HepG2 (cell line): ENCODE data around the gene LZTR1. TPM values are rescaled to one million over a fixed set of nuclear protein-coding genes. Genes with fewer than 3 reads are reported as not detected.

ENCODE experiments used
- BCL6 ChIP-seq: IDR thresholded peaks from 2 replicates; pipeline ENCODE4 v1.6.1; 2016; ENCODE audit warnings: missing genetic modification reagents, missing compliant biosample characterization
- HDAC1 ChIP-seq: sonication (generic); formaldehyde crosslinking; IDR thresholded peaks from 2 replicates; pipeline ENCODE4 v1.5.1; 2020; ENCODE audit warnings: mild to moderate bottlenecking, missing genetic modification reagents
- KLF15 ChIP-seq: sonication (generic); formaldehyde crosslinking; IDR thresholded peaks from 2 replicates; pipeline ENCODE4 v1.8.1; 2023; ENCODE audit warnings: borderline replicate concordance, mild to moderate bottlenecking, inconsistent platforms, missing genetic modification reagents, mixed read lengths
- KLF9 ChIP-seq: IDR thresholded peaks from 2 replicates; pipeline ENCODE4 v1.6.1; 2016; ENCODE audit warnings: low read depth
- MEF2D ChIP-seq: sonication (generic); formaldehyde crosslinking; IDR thresholded peaks from 2 replicates; pipeline ENCODE4 v1.5.1; 2020; ENCODE audit warnings: mild to moderate bottlenecking, missing genetic modification reagents
- MTF2 ChIP-seq: sonication (generic); formaldehyde crosslinking; IDR thresholded peaks from 2 replicates; pipeline ENCODE4 v1.5.0; 2020; ENCODE audit warnings: missing genetic modification reagents, borderline replicate concordance
- NONO ChIP-seq, 2 experiments: fragments of 450-650 bp in 1 of 2; sonication (generic) in 1 of 2; formaldehyde crosslinking in 1 of 2; IDR thresholded peaks in 1 of 2; conservative IDR thresholded peaks in 1 of 2; 2 replicates each; pipeline versions ENCODE4 v1.6.1 to v1.8.0; 2017 to 2022; ENCODE audit warnings: mild to moderate bottlenecking in 1 of 2, missing genetic modification reagents in 1 of 2, moderate library complexity in 1 of 2
- SNAI1 ChIP-seq: sonication (generic); formaldehyde crosslinking; IDR thresholded peaks from 2 replicates; pipeline ENCODE4 v1.5.0; 2020; ENCODE audit warnings: mild to moderate bottlenecking, missing genetic modification reagents, borderline replicate concordance
- XBP1 ChIP-seq: sonication (generic); formaldehyde crosslinking; IDR thresholded peaks from 2 replicates; pipeline ENCODE4 v1.5.0; 2020; ENCODE audit warnings: missing genetic modification reagents
- ZBTB7B ChIP-seq: sonication (generic); formaldehyde crosslinking; IDR thresholded peaks from 2 replicates; pipeline ENCODE4 v1.4.0; 2020; ENCODE audit warnings: missing genetic modification reagents
- ZC3H4 ChIP-seq: sonication (generic); formaldehyde crosslinking; IDR thresholded peaks from 2 replicates; pipeline ENCODE4 v1.4.0; 2020; ENCODE audit warnings: missing genetic modification reagents, borderline replicate concordance
- ZEB1 ChIP-seq: IDR thresholded peaks from 2 replicates; pipeline ENCODE4 v1.6.1; 2012; ENCODE audit warnings: mild to moderate bottlenecking, low read depth, inconsistent platforms; ENCODE audit not compliant: insufficient replicate concordance
- ZNF12 ChIP-seq: sonication (generic); formaldehyde crosslinking; IDR thresholded peaks from 2 replicates; pipeline ENCODE4 v1.5.0; 2020; ENCODE audit warnings: missing genetic modification reagents
- ZNF232 ChIP-seq: sonication (generic); formaldehyde crosslinking; IDR thresholded peaks from 2 replicates; pipeline ENCODE4 v1.4.0; 2020; ENCODE audit warnings: missing genetic modification reagents, borderline replicate concordance
- ZNF235 ChIP-seq: sonication (generic); formaldehyde crosslinking; IDR thresholded peaks from 2 replicates; pipeline ENCODE4 v1.8.1; 2023; ENCODE audit warnings: mild to moderate bottlenecking, missing genetic modification reagents, borderline replicate concordance
- ZNF546 ChIP-seq: sonication (generic); formaldehyde crosslinking; conservative IDR thresholded peaks from 2 replicates; pipeline ENCODE4 v1.8.1; 2023; ENCODE audit warnings: mild to moderate bottlenecking, missing genetic modification reagents
- ZNF564 ChIP-seq: sonication (generic); formaldehyde crosslinking; IDR thresholded peaks from 2 replicates; pipeline ENCODE4 v1.8.1; 2023; ENCODE audit warnings: mild to moderate bottlenecking, missing genetic modification reagents
- ZNF839 ChIP-seq: sonication (generic); formaldehyde crosslinking; IDR thresholded peaks from 2 replicates; pipeline ENCODE4 v1.4.0; 2020; ENCODE audit warnings: missing genetic modification reagents, mild to moderate bottlenecking, borderline replicate concordance
- ZNF878 ChIP-seq: sonication (generic); formaldehyde crosslinking; IDR thresholded peaks from 2 replicates; pipeline ENCODE4 v1.8.1; 2023; ENCODE audit warnings: mild to moderate bottlenecking, missing genetic modification reagents, moderate library complexity
- ZSCAN22 ChIP-seq: sonication (generic); formaldehyde crosslinking; IDR thresholded peaks from 2 replicates; pipeline ENCODE4 v1.4.0; 2020; ENCODE audit warnings: mild to moderate bottlenecking, missing genetic modification reagents
- polyA plus RNA-seq, 8 experiments: library from polyadenylated mRNA; depleted of rRNA in 3 of 8; stranded (reverse) in 7 of 8; unstranded in 1 of 8; fragments of >200 nt; fragmentation: Illumina TruSeq in 4 of 8; extraction: Trizol in 4 of 8; gene quantifications; 2 replicates each; pipeline versions ENCODE4 v1.2.1 to v1.2.3, GENCODE V29; 2011 to 2016; ENCODE audit warnings: low read depth in 4 of 8, missing spikeins in 1 of 8, mixed read lengths in 1 of 8; ENCODE audit not compliant: insufficient read depth in 1 of 8
- total RNA-seq, 5 experiments: library from RNA; depleted of rRNA; stranded (reverse); fragments of >200 nt; fragmentation: Illumina TruSeq; extraction: Trizol; gene quantifications; 2 replicates each; pipeline ENCODE4 v1.2.3, GENCODE V29; 2016; ENCODE audit warnings: low read depth in 1 of 5
- TF ChIP-seq, protein P1 (sequence below): sonication (generic); formaldehyde crosslinking; conservative IDR thresholded peaks from 2 replicates; pipeline ENCODE4 v1.4.0; 2020; ENCODE audit warnings: missing genetic modification reagents
- TF ChIP-seq, protein P2 (sequence below): sonication (generic); formaldehyde crosslinking; IDR thresholded peaks from 2 replicates; pipeline ENCODE4 v1.4.0; 2020; ENCODE audit warnings: mild to moderate bottlenecking, missing genetic modification reagents, borderline replicate concordance
- TF ChIP-seq, protein P3 (sequence below): sonication (generic); formaldehyde crosslinking; conservative IDR thresholded peaks from 2 replicates; pipeline ENCODE4 v1.8.0; 2022; ENCODE audit warnings: missing genetic modification reagents
- TF ChIP-seq, protein P4 (sequence below): sonication (generic); formaldehyde crosslinking; IDR thresholded peaks from 2 replicates; pipeline ENCODE4 v1.5.0; 2020; ENCODE audit warnings: missing genetic modification reagents, mild to moderate bottlenecking, borderline replicate concordance
- TF ChIP-seq, protein P5 (sequence below): sonication (generic); formaldehyde crosslinking; IDR thresholded peaks from 2 replicates; pipeline ENCODE4 v1.5.0; 2020; ENCODE audit warnings: missing genetic modification reagents

The LZTR1 gene
- total and polyA plus RNA-seq, 2 of the 13 experiments (the other 11 are each of a cell fraction or from before 2014, with no cell fraction given) = 21.8 to 22.4 TPM

- TF ChIP-seq XBP1 (CRISPR knock-in tag) (no peak), ZNF839 (CRISPR knock-in tag) (no peak), ZNF546 (CRISPR knock-in tag) (no peak), MEF2D (peak; percentile 73), ZNF564 (no peak), HDAC1 (CRISPR knock-in tag) (peak; percentile 74), BCL6 (CRISPR knock-in tag) (peak; percentile 66), NONO (IDR thresholded peaks at IDR 0.05) (no peak), NONO (CRISPR knock-in tag; conservative IDR thresholded peaks at IDR 0.05) (no peak), KLF9 (no peak), ZNF12 (CRISPR knock-in tag) (0 out of 2 replicates have a peak, but pooled peaks have one; percentile 27), ZNF235 (no peak), ZSCAN22 (CRISPR knock-in tag) (no peak), ZEB1 (no peak), ZC3H4 (CRISPR knock-in tag) (no peak), SNAI1 (CRISPR knock-in tag) (no peak), ZBTB7B (CRISPR knock-in tag) (peak; percentile 58; the same call in 1 of the 2 replicates), ZNF878 (CRISPR knock-in tag) (0 out of 2 replicates have a peak, but pooled peaks have one; percentile 19), MTF2 (no peak), ZNF232 (CRISPR knock-in tag) (no peak), KLF15 (no peak)
- TF ChIP-seq, protein P1, sequence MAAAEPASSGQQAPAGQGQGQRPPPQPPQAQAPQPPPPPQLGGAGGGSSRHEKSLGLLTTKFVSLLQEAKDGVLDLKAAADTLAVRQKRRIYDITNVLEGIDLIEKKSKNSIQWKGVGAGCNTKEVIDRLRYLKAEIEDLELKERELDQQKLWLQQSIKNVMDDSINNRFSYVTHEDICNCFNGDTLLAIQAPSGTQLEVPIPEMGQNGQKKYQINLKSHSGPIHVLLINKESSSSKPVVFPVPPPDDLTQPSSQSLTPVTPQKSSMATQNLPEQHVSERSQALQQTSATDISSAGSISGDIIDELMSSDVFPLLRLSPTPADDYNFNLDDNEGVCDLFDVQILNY (CRISPR knock-in tag) = no peak
- TF ChIP-seq, protein P2, sequence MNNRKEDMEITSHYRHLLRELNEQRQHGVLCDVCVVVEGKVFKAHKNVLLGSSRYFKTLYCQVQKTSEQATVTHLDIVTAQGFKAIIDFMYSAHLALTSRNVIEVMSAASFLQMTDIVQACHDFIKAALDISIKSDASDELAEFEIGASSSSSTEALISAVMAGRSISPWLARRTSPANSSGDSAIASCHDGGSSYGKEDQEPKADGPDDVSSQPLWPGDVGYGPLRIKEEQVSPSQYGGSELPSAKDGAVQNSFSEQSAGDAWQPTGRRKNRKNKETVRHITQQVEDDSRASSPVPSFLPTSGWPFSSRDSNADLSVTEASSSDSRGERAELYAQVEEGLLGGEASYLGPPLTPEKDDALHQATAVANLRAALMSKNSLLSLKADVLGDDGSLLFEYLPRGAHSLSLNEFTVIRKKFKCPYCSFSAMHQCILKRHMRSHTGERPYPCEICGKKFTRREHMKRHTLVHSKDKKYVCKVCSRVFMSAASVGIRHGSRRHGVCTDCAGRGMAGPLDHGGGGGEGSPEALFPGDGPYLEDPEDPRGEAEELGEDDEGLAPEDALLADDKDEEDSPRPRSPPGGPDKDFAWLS = no peak
- TF ChIP-seq, protein P3, sequence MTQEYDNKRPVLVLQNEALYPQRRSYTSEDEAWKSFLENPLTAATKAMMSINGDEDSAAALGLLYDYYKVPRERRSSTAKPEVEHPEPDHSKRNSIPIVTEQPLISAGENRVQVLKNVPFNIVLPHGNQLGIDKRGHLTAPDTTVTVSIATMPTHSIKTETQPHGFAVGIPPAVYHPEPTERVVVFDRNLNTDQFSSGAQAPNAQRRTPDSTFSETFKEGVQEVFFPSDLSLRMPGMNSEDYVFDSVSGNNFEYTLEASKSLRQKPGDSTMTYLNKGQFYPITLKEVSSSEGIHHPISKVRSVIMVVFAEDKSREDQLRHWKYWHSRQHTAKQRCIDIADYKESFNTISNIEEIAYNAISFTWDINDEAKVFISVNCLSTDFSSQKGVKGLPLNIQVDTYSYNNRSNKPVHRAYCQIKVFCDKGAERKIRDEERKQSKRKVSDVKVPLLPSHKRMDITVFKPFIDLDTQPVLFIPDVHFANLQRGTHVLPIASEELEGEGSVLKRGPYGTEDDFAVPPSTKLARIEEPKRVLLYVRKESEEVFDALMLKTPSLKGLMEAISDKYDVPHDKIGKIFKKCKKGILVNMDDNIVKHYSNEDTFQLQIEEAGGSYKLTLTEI (CRISPR knock-in tag) = no peak
- TF ChIP-seq, protein P4, sequence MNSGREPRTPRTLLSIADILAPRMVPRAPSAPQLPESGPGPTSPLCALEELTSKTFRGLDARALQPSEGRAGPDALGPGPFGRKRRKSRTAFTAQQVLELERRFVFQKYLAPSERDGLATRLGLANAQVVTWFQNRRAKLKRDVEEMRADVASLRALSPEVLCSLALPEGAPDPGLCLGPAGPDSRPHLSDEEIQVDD (CRISPR knock-in tag) = no peak
- TF ChIP-seq, protein P5, sequence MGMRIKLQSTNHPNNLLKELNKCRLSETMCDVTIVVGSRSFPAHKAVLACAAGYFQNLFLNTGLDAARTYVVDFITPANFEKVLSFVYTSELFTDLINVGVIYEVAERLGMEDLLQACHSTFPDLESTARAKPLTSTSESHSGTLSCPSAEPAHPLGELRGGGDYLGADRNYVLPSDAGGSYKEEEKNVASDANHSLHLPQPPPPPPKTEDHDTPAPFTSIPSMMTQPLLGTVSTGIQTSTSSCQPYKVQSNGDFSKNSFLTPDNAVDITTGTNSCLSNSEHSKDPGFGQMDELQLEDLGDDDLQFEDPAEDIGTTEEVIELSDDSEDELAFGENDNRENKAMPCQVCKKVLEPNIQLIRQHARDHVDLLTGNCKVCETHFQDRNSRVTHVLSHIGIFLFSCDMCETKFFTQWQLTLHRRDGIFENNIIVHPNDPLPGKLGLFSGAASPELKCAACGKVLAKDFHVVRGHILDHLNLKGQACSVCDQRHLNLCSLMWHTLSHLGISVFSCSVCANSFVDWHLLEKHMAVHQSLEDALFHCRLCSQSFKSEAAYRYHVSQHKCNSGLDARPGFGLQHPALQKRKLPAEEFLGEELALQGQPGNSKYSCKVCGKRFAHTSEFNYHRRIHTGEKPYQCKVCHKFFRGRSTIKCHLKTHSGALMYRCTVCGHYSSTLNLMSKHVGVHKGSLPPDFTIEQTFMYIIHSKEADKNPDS (CRISPR knock-in tag) = no peak
Measured at GRCh38 chr22:20949698-20950183, 32.4 kb upstream of the LZTR1 start (continued).
